ENCODE results near the gene PBX4.

DNA sequence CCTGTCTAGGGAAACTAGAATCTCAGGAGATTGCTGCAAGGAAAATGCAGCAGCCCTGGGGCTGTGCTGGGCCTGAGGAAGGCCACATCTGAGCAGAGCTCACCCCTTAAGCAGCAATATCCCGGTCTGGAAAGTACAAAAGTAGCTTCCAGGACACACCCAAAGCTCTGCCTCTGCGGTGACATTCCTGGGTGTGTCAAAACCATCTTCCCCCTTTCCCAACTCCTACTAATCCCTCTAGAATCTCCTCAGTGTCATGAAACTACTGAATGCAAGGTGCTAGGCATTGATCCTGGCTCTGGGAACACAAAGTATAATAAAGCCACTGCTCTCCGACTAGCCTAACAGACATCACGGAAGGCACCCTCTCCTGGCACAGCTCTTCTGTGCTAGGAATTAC lies 5.0 kb downstream of the PBX4 start:
- TF ChIP-seq, protein P1, sequence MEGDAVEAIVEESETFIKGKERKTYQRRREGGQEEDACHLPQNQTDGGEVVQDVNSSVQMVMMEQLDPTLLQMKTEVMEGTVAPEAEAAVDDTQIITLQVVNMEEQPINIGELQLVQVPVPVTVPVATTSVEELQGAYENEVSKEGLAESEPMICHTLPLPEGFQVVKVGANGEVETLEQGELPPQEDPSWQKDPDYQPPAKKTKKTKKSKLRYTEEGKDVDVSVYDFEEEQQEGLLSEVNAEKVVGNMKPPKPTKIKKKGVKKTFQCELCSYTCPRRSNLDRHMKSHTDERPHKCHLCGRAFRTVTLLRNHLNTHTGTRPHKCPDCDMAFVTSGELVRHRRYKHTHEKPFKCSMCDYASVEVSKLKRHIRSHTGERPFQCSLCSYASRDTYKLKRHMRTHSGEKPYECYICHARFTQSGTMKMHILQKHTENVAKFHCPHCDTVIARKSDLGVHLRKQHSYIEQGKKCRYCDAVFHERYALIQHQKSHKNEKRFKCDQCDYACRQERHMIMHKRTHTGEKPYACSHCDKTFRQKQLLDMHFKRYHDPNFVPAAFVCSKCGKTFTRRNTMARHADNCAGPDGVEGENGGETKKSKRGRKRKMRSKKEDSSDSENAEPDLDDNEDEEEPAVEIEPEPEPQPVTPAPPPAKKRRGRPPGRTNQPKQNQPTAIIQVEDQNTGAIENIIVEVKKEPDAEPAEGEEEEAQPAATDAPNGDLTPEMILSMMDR (IDR thresholded peaks at IDR 0.05 in 8 of 11, conservative IDR thresholded peaks at IDR 0.05 in 3 of 11): no peak
- TF ChIP-seq POLR2A (IDR thresholded peaks at IDR 0.05): no peak
